Progenitor cell of endocrine pancreas (in vitro differentiated cells): ENCODE results near the gene FAM210A. TPM values are rescaled to one million over a fixed set of nuclear protein-coding genes. Genes with fewer than 3 reads are reported as not detected.

ENCODE experiments used
- DNase-seq: peaks from one replicate; pipeline ENCODE4 v3.0.0; 2021; ENCODE audit warnings: low spot score; ENCODE audit not compliant: unreplicated experiment
- H3K27ac Mint-ChIP-seq: 2 replicates; pipeline ENCODE4 v1.8.0; 2021; ENCODE audit warnings: mild to moderate bottlenecking, moderate library complexity, mixed read lengths
- H3K27me3 Mint-ChIP-seq: 2 replicates; pipeline ENCODE4 v1.8.0; 2021; ENCODE audit warnings: mixed read lengths
- H3K36me3 Mint-ChIP-seq: 2 replicates; pipeline ENCODE4 v1.8.0; 2022; ENCODE audit warnings: mixed read lengths; ENCODE audit not compliant: insufficient read depth
- H3K4me1 Mint-ChIP-seq: 2 replicates; pipeline ENCODE4 v1.8.0; 2021; ENCODE audit warnings: low read depth, mixed read lengths
- H3K4me3 Mint-ChIP-seq: 2 replicates; pipeline ENCODE4 v1.8.0; 2021; ENCODE audit warnings: low read depth, mild to moderate bottlenecking, moderate library complexity, mixed read lengths
- H3K9me3 Mint-ChIP-seq: 2 replicates; pipeline ENCODE4 v1.8.0; 2021; ENCODE audit warnings: low read depth, mixed read lengths
- CTCF ChIP-seq: fragments of 200-600 bp; sonication (generic); IDR thresholded peaks from one replicate; pipeline ENCODE4 v1.5.0; 2021; ENCODE audit warnings: antibody characterized with exemption, mild to moderate bottlenecking; ENCODE audit not compliant: unreplicated experiment
- total RNA-seq: library from RNA; stranded (reverse); gene quantifications from 2 replicates; pipeline ENCODE4 v1.2.1, GENCODE V29; 2021

FAM210A gene
- total RNA-seq, 1 donor from 2014 or later: 11.0 TPM

GRCh38 chr18:13653746-13654433 lies 72.5 kb downstream of the FAM210A start:
- Mint-ChIP-seq H3K36me3 (no peaks in the 10 kb centered on the region), H3K9me3 (no peaks in the 10 kb centered on the region), H3K27ac (no peak overlapping the region), H3K27me3 (no peaks in the 10 kb centered on the region), H3K4me3 (no peak overlapping the region), H3K4me1 (peaks cover 3% of the 10 kb centered on the region)
- TF ChIP-seq CTCF: no peak
- DNase-seq: no peak

- peaks cover 3% of the 10 kb centered on the region for H3K4me1 Mint-ChIP-seq
- H3K36me3 Mint-ChIP-seq: no peaks in the 10 kb centered on the region
- no peak for TF ChIP-seq CTCF
Observed at GRCh38 chr18:13649397-13650390, 76.7 kb downstream of the FAM210A start.

DNA sequence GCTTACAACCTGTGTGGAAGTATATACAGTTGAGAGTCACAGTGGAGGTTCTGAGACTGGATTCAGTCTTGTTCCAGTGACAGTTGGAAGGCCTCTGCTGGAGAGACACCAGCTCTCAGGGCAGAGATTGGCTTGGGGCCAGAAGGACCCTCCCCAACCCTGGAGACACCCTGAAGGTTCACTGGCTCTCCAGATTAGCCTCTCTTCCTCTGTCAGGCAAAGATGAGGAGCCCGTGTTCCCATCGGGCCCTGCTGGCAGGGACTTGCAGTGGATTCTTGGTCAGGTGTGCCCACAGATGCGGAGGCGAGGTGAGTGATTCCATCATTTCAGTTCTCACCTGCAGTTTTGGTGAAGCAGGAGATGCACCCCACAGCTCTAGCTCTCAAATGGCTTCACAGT lies 78.6 kb downstream of the FAM210A start:
- DNase-seq: no peak
- Mint-ChIP-seq H3K4me3 (no peak overlapping the region), H3K9me3 (no peaks in the 10 kb centered on the region), H3K27me3 (no peaks in the 10 kb centered on the region), H3K36me3 (no peaks in the 10 kb centered on the region), H3K27ac (no peak overlapping the region), H3K4me1 (no peaks in the 10 kb centered on the region)
- TF ChIP-seq CTCF: no peak

More at GRCh38 chr18:13649397-13650390, 76.7 kb downstream of the FAM210A start:
- Mint-ChIP-seq H3K4me3 (no peak overlapping the region), H3K27ac (peak overlapping the region; percentile 31), H3K27me3 (no peaks in the 10 kb centered on the region), H3K9me3 (no peaks in the 10 kb centered on the region)
- DNase-seq: no peak

- Mint-ChIP-seq H3K4me1 (no peaks in the 10 kb centered on the region), H3K27ac (no peak overlapping the region), H3K27me3 (no peaks in the 10 kb centered on the region), H3K9me3 (no peaks in the 10 kb centered on the region), H3K4me3 (no peak overlapping the region), H3K36me3 (no peaks in the 10 kb centered on the region)
- DNase-seq: no peak
- TF ChIP-seq CTCF: no peak
Observed at GRCh38 chr18:13646633-13647032, 79.7 kb downstream of the FAM210A start.

- H3K27ac Mint-ChIP-seq: no peak overlapping the region
Observed at GRCh38 chr18:13645093-13645492, 81.3 kb downstream of the FAM210A start.

More at GRCh38 chr18:13645093-13645492, 81.3 kb downstream of the FAM210A start:
- Mint-ChIP-seq H3K4me1 (no peaks in the 10 kb centered on the region), H3K27me3 (no peaks in the 10 kb centered on the region), H3K36me3 (peaks cover 3% of the 10 kb centered on the region), H3K4me3 (no peak overlapping the region), H3K9me3 (peaks cover 6% of the 10 kb centered on the region)
- no peak for DNase-seq
- no peak for TF ChIP-seq CTCF
